Mammary microvascular endothelial cell (primary cell): ENCODE data around the gene CR1. TPM values are rescaled to one million over a fixed set of nuclear protein-coding genes. Genes with fewer than 3 reads are reported as not detected.

Source experiments
- total RNA-seq: library from RNA; depleted of rRNA; stranded (reverse); fragments of >200 nt; gene quantifications from 2 replicates; pipeline ENCODE4 v1.2.3, GENCODE V29; 2015

Gene CR1
- under 0.01 TPM in 1 of 2 replicates, not detected in the other for total RNA-seq

DNA sequence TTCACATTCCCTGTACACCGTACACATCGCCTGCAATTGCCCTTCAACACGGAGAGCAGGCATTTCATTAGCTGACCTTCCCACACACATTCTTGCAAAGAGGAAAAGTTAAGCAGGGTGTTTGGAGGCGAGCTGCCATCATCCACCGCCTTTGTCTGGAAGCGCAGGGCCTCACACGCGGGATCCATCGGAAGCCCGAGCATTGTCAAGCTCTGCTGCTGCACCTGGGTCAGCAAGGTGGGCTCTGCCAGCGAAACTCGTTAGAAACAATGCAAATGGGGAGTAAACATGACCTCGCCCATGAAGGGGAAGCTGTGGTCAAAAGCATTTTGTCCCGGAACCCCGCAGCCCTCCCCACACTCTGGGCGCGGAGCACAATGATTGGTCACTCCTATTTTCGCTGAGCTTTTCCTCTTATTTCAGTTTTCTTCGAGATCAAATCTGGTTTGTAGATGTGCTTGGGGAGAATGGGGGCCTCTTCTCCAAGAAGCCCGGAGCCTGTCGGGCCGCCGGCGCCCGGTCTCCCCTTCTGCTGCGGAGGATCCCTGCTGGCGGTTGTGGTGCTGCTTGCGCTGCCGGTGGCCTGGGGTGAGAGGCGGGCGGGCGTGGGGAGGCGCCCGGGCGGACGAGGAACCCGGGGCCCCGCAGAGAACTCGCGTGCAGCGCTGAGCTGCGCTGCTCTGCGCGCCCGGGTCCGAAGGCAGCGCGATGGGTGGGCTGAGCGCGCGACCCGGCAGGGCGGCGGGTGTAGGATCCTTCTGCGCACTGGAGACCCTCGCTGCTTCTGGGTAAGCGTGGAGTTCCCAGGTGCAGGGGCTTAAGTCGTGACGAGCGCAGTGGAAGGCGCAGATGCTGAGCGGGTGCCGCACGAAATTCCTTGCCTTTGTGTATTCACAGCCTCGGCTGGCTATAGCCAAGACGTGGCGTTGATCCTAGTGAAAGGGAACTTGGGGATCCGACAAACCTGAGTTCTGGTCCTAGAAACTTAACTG, at the start of gene CR1:
Gene CR1, plus strand, starts transcription at position 357 of the 992 bp plus-strand sequence. Its CDS starts 111 bp downstream, at position 468.

DNA sequence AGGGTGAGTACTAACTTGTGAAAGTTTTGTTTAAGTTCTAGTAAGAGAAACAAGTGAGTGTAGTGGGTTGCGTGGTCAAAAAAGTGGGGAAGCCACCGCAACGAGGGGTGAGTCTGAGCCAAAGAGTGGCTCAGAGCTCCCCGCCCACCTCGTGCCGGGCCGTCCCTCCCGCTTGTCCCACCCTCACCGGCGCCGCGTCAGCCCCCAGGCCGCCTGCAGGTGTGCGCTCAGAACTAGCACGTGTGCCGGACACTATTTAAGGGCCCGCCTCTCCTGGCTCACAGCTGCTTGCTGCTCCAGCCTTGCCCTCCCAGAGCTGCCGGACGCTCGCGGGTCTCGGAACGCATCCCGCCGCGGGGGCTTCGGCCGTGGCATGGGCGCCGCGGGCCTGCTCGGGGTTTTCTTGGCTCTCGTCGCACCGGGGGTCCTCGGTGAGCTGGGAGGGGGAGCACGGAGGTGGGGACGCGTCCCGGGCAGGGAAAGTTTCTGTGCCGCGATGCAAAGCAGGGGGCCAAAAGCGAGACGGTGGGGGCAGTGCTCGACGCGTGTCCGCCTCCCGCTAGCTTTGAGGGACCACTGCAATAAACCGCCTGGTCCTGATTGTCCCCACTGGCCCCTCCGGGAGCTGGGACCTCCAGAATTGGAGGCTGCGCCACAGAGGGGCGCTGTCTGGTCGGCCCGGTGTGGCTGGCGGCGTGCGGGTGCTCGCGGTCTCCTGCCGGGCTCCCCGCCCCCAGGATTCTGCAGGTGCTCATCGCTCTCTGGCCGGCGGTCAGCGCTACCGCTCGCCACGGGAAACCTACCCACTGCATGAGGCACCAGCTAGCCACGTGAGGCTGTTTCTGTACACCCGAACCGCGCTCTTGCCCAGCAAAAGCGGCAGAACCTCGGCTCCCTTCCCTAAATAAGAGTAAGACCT, 41.7 kb upstream of the CR1 start, which contains the start of gene CR2:
Gene CR2, plus strand, starts transcription at position 283 of the 919 bp plus-strand sequence. Its CDS starts 91 bp downstream, at position 374.

DNA sequence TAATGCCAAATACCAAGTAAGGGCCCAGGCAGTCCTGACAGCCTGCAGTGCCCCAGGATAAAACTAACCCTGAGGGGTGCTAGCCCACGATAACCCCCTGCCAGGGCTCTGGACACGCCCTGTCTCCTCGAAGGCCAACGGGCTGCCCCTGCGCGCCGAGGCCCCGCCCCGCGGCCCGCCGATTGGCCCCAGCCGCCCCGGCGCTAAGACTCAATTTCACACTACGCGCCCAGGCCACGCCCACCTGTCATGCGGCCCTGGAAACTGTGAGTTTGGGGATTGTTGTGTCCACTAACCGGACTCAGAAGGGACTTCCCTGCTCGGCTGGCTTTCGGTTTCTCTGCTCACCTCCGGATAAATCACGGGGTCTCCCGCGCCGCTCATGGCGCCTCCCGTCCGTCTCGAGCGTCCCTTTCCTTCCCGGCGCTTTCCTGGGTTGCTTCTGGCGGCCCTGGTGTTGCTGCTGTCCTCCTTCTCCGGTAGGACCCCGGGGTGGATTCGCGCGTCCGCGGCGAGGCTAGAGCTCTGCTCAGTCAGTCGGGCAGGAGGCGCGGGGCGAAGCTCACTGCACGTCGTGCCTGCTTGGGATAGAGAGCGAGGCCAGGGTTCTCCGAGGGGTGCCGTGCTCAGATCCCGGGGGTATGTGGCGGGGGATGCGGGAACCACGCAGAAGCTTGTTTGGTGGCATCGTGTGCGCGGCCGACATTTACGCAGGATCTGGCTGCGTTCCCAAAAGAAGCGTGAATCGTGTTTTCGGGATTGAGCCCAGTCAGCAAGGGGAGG, 149.1 kb downstream of the CR1 start, which contains the start of gene CR1L:
Gene CR1L, plus strand, starts transcription at position 282 of the 783 bp plus-strand sequence. Its CDS starts 101 bp downstream, at position 383.

Other genes with a start within 250 kb of the CR1 start
- gene CD55, start 174.5 kb upstream of the CR1 start, total RNA-seq: 253 and 317 TPM in 2 replicates
- not detected in 2 replicates for gene CR2, start 41.8 kb upstream of the CR1 start, total RNA-seq
- 1.00 TPM in 1 of 2 replicates, not detected in the other for gene CR1L, start 149.0 kb downstream of the CR1 start, total RNA-seq